ENCODE measurements around the gene DIS3L2.
"Not testable (repeated sequence)": the region's sequence is repeated elsewhere in the genome, so short reads cannot be mapped to it uniquely, and the experiment has no call there.

The DIS3L2 gene

GRCh38 chr2:232362174-232362900, 400.8 kb downstream of the DIS3L2 start:
- TF ChIP-seq CTCF (IDR thresholded peaks at IDR 0.05) = no peak
- H3K27ac ChIP-seq = no peak overlapping the region
- H3K9ac ChIP-seq = no peak overlapping the region
- no peaks in the 10 kb centered on the region for H3K9me3 ChIP-seq (ENCODE audit: control insufficient read depth, low read length)
- H3K4me2 ChIP-seq (ENCODE audit: low read length) = no peak overlapping the region
- H3K4me3 ChIP-seq (ENCODE audit: low read depth, low read length) = no peak overlapping the region
- no peak overlapping the region for H2AFZ ChIP-seq
- H3K36me3 ChIP-seq (ENCODE audit: control insufficient read depth, insufficient read depth, low read length) = no peaks in the 10 kb centered on the region
- no peaks in the 10 kb centered on the region for H3K79me2 ChIP-seq
- H3K4me1 ChIP-seq = no peaks in the 10 kb centered on the region
- no peaks in the 10 kb centered on the region for H3K27me3 ChIP-seq (ENCODE audit: control insufficient read depth, insufficient read depth, low read length)

GRCh38 chr2:232363064-232363783, 401.7 kb downstream of the DIS3L2 start:
- not testable (repeated sequence) for H3K4me1 ChIP-seq; H3K79me2 ChIP-seq; H3K4me2 ChIP-seq (ENCODE audit: low read length); H3K4me3 ChIP-seq (ENCODE audit: low read depth, low read length); H3K27ac ChIP-seq; H3K9ac ChIP-seq; H2AFZ ChIP-seq; H3K36me3 ChIP-seq (ENCODE audit: control insufficient read depth, insufficient read depth, low read length); H3K27me3 ChIP-seq (ENCODE audit: control insufficient read depth, insufficient read depth, low read length); H3K9me3 ChIP-seq (ENCODE audit: control insufficient read depth, low read length)

DNA sequence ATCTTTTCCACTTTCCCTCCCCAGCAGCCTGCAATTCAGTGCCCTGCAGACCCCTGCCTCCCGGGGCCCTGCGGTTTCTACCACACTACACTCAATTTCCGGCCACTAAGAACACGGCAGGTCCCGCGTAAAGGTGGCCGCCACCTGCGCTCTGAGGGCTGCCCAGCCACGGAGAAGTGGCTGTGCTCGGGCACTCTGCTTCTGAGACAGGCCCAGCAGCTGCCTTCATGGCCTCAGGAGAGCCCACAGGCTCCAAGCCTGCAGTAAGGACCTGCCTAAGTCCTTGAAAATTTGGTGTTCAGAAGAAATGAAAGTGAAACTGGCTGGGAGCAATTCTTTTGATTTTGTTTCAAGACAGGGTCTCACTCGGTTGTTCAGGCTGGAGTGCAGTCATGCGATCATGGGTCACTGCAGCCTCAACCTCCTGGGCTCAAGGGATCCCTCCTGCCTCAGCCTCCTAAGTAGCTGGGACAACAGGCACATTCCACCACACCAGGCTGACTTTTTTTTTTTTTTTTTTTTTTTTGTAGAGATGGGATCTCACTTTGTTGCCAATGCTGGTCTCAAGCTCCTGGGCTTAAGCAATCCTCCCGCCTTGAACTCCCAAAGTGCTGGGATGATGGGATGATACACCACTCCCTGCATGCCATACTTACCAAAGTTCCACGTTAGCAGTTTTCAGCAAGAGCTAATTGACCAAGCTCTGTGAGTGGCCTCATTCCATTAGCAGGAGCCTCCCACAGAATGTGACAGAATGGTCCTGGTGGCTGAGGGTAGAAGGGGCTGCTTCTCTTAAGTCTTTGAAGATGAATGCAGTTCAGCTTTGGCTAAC, 402.5 kb downstream of the DIS3L2 start:
- Histone ChIP-seq H3K9me3 (ENCODE audit: control insufficient read depth, low read length) (no peaks in the 10 kb centered on the region), H3K36me3 (ENCODE audit: control insufficient read depth, insufficient read depth, low read length) (no peaks in the 10 kb centered on the region), H3K27me3 (ENCODE audit: control insufficient read depth, insufficient read depth, low read length) (no peaks in the 10 kb centered on the region), H3K4me2 (ENCODE audit: low read length) (no peak overlapping the region), H3K27ac (no peak overlapping the region), H3K9ac (no peak overlapping the region), H3K4me3 (ENCODE audit: low read depth, low read length) (no peak overlapping the region), H3K4me1 (no peaks in the 10 kb centered on the region), H3K79me2 (no peaks in the 10 kb centered on the region), H2AFZ (no peak overlapping the region)
- TF ChIP-seq CTCF (IDR thresholded peaks at IDR 0.05) = no peak

- H3K4me2 ChIP-seq (ENCODE audit: low read length); H3K9me3 ChIP-seq (ENCODE audit: control insufficient read depth, low read length); H3K4me1 ChIP-seq; H2AFZ ChIP-seq; H3K9ac ChIP-seq; H3K27me3 ChIP-seq (ENCODE audit: control insufficient read depth, insufficient read depth, low read length); H3K4me3 ChIP-seq (ENCODE audit: low read depth, low read length); H3K27ac ChIP-seq; H3K36me3 ChIP-seq (ENCODE audit: control insufficient read depth, insufficient read depth, low read length); H3K79me2 ChIP-seq: not testable (repeated sequence)
These were observed 403.5 kb downstream of the DIS3L2 start for GRCh38 chr2:232364806-232365594.

- H3K9ac ChIP-seq = no peak overlapping the region
- TF ChIP-seq CTCF (IDR thresholded peaks at IDR 0.05) = peak; percentile 20
- no peak overlapping the region for H3K4me3 ChIP-seq (ENCODE audit: low read depth, low read length)
- no peak overlapping the region for H2AFZ ChIP-seq
- no peak overlapping the region for H3K4me2 ChIP-seq (ENCODE audit: low read length)
- no peaks in the 10 kb centered on the region for H3K4me1 ChIP-seq
- H3K9me3 ChIP-seq (ENCODE audit: control insufficient read depth, low read length) = no peaks in the 10 kb centered on the region
- no peaks in the 10 kb centered on the region for H3K79me2 ChIP-seq
- H3K27me3 ChIP-seq (ENCODE audit: control insufficient read depth, insufficient read depth, low read length) = no peaks in the 10 kb centered on the region
- no peak overlapping the region for H3K27ac ChIP-seq
- H3K36me3 ChIP-seq (ENCODE audit: control insufficient read depth, insufficient read depth, low read length) = no peaks in the 10 kb centered on the region
These were observed 404.3 kb downstream of the DIS3L2 start for GRCh38 chr2:232365621-232366321.

GRCh38 chr2:232366461-232366860, 404.9 kb downstream of the DIS3L2 start:
- H3K4me1 ChIP-seq; H3K4me3 ChIP-seq (ENCODE audit: low read depth, low read length); H3K27ac ChIP-seq; H3K36me3 ChIP-seq (ENCODE audit: control insufficient read depth, insufficient read depth, low read length); H2AFZ ChIP-seq; H3K9ac ChIP-seq; H3K79me2 ChIP-seq; H3K27me3 ChIP-seq (ENCODE audit: control insufficient read depth, insufficient read depth, low read length); H3K9me3 ChIP-seq (ENCODE audit: control insufficient read depth, low read length); H3K4me2 ChIP-seq (ENCODE audit: low read length): not testable (repeated sequence)

Measured in parathyroid adenoma (tissue), 2 donors.